ENCODE measurements around the gene SLC5A4.

GRCh38 chr22:32248276-32248675 is 6.9 kb downstream of the SLC5A4 start:
- TF ChIP-seq, protein P1, sequence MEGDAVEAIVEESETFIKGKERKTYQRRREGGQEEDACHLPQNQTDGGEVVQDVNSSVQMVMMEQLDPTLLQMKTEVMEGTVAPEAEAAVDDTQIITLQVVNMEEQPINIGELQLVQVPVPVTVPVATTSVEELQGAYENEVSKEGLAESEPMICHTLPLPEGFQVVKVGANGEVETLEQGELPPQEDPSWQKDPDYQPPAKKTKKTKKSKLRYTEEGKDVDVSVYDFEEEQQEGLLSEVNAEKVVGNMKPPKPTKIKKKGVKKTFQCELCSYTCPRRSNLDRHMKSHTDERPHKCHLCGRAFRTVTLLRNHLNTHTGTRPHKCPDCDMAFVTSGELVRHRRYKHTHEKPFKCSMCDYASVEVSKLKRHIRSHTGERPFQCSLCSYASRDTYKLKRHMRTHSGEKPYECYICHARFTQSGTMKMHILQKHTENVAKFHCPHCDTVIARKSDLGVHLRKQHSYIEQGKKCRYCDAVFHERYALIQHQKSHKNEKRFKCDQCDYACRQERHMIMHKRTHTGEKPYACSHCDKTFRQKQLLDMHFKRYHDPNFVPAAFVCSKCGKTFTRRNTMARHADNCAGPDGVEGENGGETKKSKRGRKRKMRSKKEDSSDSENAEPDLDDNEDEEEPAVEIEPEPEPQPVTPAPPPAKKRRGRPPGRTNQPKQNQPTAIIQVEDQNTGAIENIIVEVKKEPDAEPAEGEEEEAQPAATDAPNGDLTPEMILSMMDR (IDR thresholded peaks at IDR 0.05; ENCODE audit: low read depth, low read length): no peak
- TF ChIP-seq EZH2phosphoT487 (IDR thresholded peaks at IDR 0.05; ENCODE audit: low read depth): no peak
